Vagina (tissue), 2 donors: ENCODE measurements around the gene ASTN2. TPM values are rescaled to one million over a fixed set of nuclear protein-coding genes. Genes with fewer than 3 reads are reported as not detected.

Source experiments
- DNase-seq, 2 donors: peaks; one replicate each; pipeline ENCODE4 v3.0.0-alpha.2; 2017; ENCODE audit errors: extremely low spot score in 2 of 2
- H3K27ac ChIP-seq: fragments of 200-600 bp; sonication (generic); one replicate; pipeline ENCODE4 v1.5.1; 2019
- H3K27me3 ChIP-seq: fragments of 200-600 bp; sonication (generic); one replicate; pipeline ENCODE4 v1.5.1; 2019
- H3K36me3 ChIP-seq, 2 donors: fragments of 200-600 bp; sonication (generic); one replicate each; pipeline ENCODE4 v1.5.1; 2017 to 2019
- H3K4me1 ChIP-seq: fragments of 200-600 bp; sonication (generic); one replicate; pipeline ENCODE4 v1.5.1; 2019
- H3K4me3 ChIP-seq, 2 donors: fragments of 200-600 bp; sonication (generic); 1 replicate in 1 of 2; 2 replicates in 1 of 2; pipeline ENCODE4 v1.5.1; 2016 to 2019
- H3K9me3 ChIP-seq: fragments of 200-600 bp; sonication (generic); one replicate; pipeline ENCODE4 v1.5.1; 2019
- POLR2A ChIP-seq, 2 donors: fragments of 450-650 bp; IDR thresholded peaks; one replicate each; pipeline ENCODE4 v1.6.1; 2017; ENCODE audit warnings: antibody characterized with exemption in 2 of 2, mild to moderate bottlenecking in 2 of 2, moderate library complexity in 2 of 2
- POLR2AphosphoS5 ChIP-seq, 2 donors: sonication (generic); formaldehyde crosslinking; IDR thresholded peaks; one replicate each; pipeline ENCODE4 v1.9.0; 2017; ENCODE audit warnings: antibody characterized with exemption in 2 of 2, mild to moderate bottlenecking in 2 of 2, low read depth in 1 of 2; ENCODE audit not compliant: insufficient read depth in 1 of 2
- intact Hi-C: fragments of 100-400 bp; cut with DNase I; formaldehyde crosslinking; loops from one replicate; pipeline ENCODE4 v1.15.1; 2023
- total RNA-seq: library from RNA; depleted of rRNA; stranded (reverse); fragments of >200 nt; gene quantifications from one replicate; pipeline ENCODE4 v1.2.3, GENCODE V29; 2016
- TF ChIP-seq, protein P1 (sequence below), 3 experiments: fragments of 450-650 bp in 2 of 3; fragments of 200-600 bp in 1 of 3; sonication (generic) in 1 of 3; IDR thresholded peaks; one replicate each; pipeline ENCODE4 v1.5.1; 2017 to 2019; ENCODE audit warnings: antibody characterized with exemption in 3 of 3, mild to moderate bottlenecking in 2 of 3, moderate library complexity in 2 of 3

The ASTN2 gene
- total RNA-seq, 1 donor from 2014 or later: 4.4 TPM

DNA sequence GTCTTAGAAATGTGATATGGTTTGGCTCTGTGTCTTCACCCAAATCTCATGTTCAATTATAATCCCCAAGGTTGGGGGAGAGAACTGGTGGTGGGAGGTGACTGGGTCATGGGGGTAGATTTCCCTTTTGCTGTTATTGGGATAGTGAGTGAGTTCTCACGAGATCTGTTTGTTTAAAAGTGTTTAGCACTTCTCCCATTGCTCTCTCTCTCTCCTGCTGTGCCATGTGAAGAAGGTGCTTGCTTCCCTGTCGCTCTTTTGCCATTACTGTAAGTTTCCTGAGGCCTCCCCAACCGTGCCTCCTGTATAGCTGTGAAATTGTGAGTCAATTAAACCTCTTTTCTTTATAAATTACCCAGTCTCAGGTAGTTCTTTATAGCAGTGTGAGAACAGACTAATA lies 203.6 kb downstream of the ASTN2 start:
- H3K9me3 ChIP-seq: no peaks in the 10 kb centered on the region
- no peak overlapping the region for H3K4me3 ChIP-seq
- no peaks in the 10 kb centered on the region for H3K36me3 ChIP-seq
- intact Hi-C loops: no loop called here
- TF ChIP-seq, protein P1, sequence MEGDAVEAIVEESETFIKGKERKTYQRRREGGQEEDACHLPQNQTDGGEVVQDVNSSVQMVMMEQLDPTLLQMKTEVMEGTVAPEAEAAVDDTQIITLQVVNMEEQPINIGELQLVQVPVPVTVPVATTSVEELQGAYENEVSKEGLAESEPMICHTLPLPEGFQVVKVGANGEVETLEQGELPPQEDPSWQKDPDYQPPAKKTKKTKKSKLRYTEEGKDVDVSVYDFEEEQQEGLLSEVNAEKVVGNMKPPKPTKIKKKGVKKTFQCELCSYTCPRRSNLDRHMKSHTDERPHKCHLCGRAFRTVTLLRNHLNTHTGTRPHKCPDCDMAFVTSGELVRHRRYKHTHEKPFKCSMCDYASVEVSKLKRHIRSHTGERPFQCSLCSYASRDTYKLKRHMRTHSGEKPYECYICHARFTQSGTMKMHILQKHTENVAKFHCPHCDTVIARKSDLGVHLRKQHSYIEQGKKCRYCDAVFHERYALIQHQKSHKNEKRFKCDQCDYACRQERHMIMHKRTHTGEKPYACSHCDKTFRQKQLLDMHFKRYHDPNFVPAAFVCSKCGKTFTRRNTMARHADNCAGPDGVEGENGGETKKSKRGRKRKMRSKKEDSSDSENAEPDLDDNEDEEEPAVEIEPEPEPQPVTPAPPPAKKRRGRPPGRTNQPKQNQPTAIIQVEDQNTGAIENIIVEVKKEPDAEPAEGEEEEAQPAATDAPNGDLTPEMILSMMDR (IDR thresholded peaks at IDR 0.05): no peak
- TF ChIP-seq POLR2A (IDR thresholded peaks at IDR 0.05) (no peak), POLR2AphosphoS5 (IDR thresholded peaks at IDR 0.05; ENCODE audit: insufficient read depth in 1 of 2, low read depth in 1 of 2) (no peak)
- DNase-seq: no peak
- H3K4me1 ChIP-seq: no peaks in the 10 kb centered on the region
- no peak overlapping the region for H3K27ac ChIP-seq
- no peaks in the 10 kb centered on the region for H3K27me3 ChIP-seq

DNA sequence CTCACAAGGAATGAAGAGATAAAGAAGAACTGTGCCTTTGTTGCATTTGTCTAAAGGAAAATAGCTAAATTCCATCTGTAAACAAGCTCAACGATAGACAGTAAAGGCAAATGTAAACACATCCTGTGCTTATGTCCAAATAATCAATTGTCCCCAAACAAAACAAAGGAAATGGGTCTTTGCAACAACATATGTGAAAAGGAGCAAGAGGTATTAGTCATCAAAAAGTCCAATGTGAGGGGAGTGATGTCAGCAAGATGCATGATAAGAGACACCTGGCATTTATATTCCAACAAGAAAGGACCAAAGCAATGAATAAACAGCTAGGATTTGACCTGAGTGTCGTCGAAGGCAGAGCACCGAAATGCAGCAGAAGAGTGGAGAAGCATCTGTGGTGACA lies 209.1 kb downstream of the ASTN2 start:
- Histone ChIP-seq H3K4me1 (no peaks in the 10 kb centered on the region), H3K36me3 (no peaks in the 10 kb centered on the region), H3K27ac (no peak overlapping the region), H3K9me3 (no peaks in the 10 kb centered on the region), H3K4me3 (no peak overlapping the region), H3K27me3 (no peaks in the 10 kb centered on the region)
- TF ChIP-seq POLR2A (IDR thresholded peaks at IDR 0.05) (no peak), POLR2AphosphoS5 (IDR thresholded peaks at IDR 0.05; ENCODE audit: insufficient read depth in 1 of 2, low read depth in 1 of 2) (no peak)
- TF ChIP-seq, protein P1 (IDR thresholded peaks at IDR 0.05): no peak
- intact Hi-C loops: no loop called here
- no peak for DNase-seq

DNA sequence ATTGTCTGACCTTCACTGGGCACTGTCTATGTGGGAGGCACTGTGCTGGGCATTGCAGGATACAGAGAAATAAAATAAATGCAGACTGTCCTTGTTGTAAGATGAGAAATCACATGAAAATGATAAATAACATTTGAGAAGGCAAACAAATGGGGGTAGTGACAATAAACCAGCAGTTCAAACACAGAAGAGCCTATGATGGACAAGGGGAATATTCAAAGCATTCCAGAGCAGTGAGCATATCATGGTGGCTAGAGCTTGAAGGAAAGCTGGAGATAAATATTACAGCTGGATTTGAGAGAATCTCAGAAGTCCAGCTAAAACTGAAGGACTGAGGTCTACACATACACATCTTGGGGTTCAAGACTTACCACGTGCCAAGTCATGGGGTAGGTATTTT lies 209.9 kb downstream of the ASTN2 start:
- H3K4me3 ChIP-seq: no peak overlapping the region
- no peaks in the 10 kb centered on the region for H3K27me3 ChIP-seq
- H3K27ac ChIP-seq: no peak overlapping the region
- intact Hi-C loops: no loop called here
- H3K9me3 ChIP-seq: no peaks in the 10 kb centered on the region
- TF ChIP-seq, protein P1 (IDR thresholded peaks at IDR 0.05): no peak
- no peak for TF ChIP-seq POLR2A (IDR thresholded peaks at IDR 0.05)
- TF ChIP-seq POLR2AphosphoS5 (IDR thresholded peaks at IDR 0.05; ENCODE audit: insufficient read depth in 1 of 2, low read depth in 1 of 2): no peak
- H3K4me1 ChIP-seq: no peaks in the 10 kb centered on the region
- DNase-seq: no peak
- H3K36me3 ChIP-seq: no peaks in the 10 kb centered on the region

DNA sequence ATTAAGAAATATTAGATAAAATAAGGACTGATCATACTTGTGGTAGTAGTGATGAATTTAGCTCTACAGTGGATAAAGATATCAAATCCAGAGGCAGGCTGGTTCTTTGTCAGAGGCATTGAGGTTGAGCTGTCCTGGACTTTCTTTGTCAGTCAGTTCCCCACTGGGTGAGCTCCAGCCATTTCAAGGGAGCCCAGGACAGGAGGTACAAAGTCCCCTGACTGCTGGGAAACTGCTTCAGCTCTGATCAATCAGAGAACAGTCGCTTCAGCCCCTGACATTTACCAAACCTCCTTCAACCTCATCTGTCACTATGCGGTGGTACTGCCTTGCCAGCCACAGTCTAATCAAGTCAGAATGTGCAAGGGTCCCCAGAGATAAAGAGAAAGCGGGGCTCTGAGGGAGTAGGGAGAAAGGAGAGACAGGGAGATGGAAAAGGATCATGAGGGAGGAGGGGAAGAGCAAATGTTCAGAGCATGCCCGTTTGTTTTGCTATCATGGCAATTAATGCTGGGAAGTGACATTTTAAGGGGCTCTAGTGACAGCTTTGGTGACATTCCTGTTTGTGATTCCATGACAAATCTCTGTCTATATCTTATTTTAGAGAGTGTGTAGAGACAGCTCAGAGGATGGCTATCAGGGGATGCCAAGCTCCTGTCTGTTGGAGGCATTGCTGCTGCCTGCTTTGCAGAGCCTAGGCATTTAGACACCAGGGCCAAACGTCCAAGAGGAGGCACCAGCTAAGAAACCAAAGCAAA lies 223.2 kb downstream of the ASTN2 start:
- H3K27ac ChIP-seq: no peak overlapping the region
- H3K4me1 ChIP-seq: no peaks in the 10 kb centered on the region
- intact Hi-C loops: no loop called here
- H3K27me3 ChIP-seq: no peaks in the 10 kb centered on the region
- H3K4me3 ChIP-seq: no peak overlapping the region
- no peak for DNase-seq
- H3K9me3 ChIP-seq: no peaks in the 10 kb centered on the region
- no peaks in the 10 kb centered on the region for H3K36me3 ChIP-seq
- TF ChIP-seq, protein P1 (IDR thresholded peaks at IDR 0.05): no peak
- no peak for TF ChIP-seq POLR2A (IDR thresholded peaks at IDR 0.05)
- no peak for TF ChIP-seq POLR2AphosphoS5 (IDR thresholded peaks at IDR 0.05; ENCODE audit: insufficient read depth in 1 of 2, low read depth in 1 of 2)

DNA sequence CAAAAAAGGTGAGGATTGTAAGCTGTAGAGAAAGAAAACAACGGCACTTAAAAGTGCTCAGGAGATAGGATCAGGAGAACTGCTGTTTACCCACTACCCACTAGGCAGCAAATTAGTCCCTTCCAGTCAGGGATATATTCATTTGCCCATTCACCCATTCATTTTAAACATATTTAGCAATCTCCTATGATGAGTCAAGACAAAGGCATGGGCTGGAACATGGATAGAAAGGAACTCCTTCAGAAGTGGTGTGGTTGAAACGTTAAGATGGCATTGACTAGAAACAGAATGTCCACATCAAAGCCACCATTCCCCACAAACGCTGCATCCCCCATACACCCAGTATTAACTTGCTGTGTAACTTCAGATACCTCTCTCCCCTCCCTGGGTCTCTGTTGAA lies 225.7 kb downstream of the ASTN2 start:
- no peak overlapping the region for H3K4me3 ChIP-seq
- intact Hi-C loops: no loop called here

More for the DNA sequence above, 225.7 kb downstream of the ASTN2 start:
- Histone ChIP-seq H3K9me3 (no peaks in the 10 kb centered on the region), H3K36me3 (no peaks in the 10 kb centered on the region), H3K27me3 (no peaks in the 10 kb centered on the region), H3K27ac (no peak overlapping the region), H3K4me1 (no peaks in the 10 kb centered on the region)
- TF ChIP-seq, protein P1 (IDR thresholded peaks at IDR 0.05): no peak
- TF ChIP-seq POLR2A (IDR thresholded peaks at IDR 0.05): no peak
- no peak for TF ChIP-seq POLR2AphosphoS5 (IDR thresholded peaks at IDR 0.05; ENCODE audit: insufficient read depth in 1 of 2, low read depth in 1 of 2)
- DNase-seq: no peak
